Measurements from ENCODE around the gene RASA3. TPM values are rescaled to one million over a fixed set of nuclear protein-coding genes. Genes with fewer than 3 reads are reported as not detected.

The RASA3 gene
- total RNA-seq, 1 experiment from 2014 or later: 0.26 TPM

GRCh38 chr13:114041493-114041892 lies 90.9 kb downstream of the RASA3 start:
- Mint-ChIP-seq H3K27ac (ENCODE audit: unreplicated experiment) (no peak overlapping the region), H3K4me3 (ENCODE audit: low read depth, unreplicated experiment) (no peak overlapping the region), H3K36me3 (ENCODE audit: insufficient read depth, unreplicated experiment) (peaks cover 5% of the 10 kb centered on the region), H3K4me1 (ENCODE audit: low read depth, unreplicated experiment) (no peaks in the 10 kb centered on the region), H3K9me3 (ENCODE audit: low read depth, unreplicated experiment) (no peaks in the 10 kb centered on the region), H3K27me3 (ENCODE audit: unreplicated experiment) (no peaks in the 10 kb centered on the region)
- TF ChIP-seq, protein P1, sequence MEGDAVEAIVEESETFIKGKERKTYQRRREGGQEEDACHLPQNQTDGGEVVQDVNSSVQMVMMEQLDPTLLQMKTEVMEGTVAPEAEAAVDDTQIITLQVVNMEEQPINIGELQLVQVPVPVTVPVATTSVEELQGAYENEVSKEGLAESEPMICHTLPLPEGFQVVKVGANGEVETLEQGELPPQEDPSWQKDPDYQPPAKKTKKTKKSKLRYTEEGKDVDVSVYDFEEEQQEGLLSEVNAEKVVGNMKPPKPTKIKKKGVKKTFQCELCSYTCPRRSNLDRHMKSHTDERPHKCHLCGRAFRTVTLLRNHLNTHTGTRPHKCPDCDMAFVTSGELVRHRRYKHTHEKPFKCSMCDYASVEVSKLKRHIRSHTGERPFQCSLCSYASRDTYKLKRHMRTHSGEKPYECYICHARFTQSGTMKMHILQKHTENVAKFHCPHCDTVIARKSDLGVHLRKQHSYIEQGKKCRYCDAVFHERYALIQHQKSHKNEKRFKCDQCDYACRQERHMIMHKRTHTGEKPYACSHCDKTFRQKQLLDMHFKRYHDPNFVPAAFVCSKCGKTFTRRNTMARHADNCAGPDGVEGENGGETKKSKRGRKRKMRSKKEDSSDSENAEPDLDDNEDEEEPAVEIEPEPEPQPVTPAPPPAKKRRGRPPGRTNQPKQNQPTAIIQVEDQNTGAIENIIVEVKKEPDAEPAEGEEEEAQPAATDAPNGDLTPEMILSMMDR (IDR thresholded peaks at IDR 0.05; ENCODE audit: unreplicated experiment): no peak
- no TSS peak for BruUV-seq (replicated peaks)
- CTCF ChIA-PET: no interaction called here
- no peak for DNase-seq
- intact Hi-C loops (cut with micrococcal nuclease; ENCODE audit: unreplicated experiment): no loop called here

DNA sequence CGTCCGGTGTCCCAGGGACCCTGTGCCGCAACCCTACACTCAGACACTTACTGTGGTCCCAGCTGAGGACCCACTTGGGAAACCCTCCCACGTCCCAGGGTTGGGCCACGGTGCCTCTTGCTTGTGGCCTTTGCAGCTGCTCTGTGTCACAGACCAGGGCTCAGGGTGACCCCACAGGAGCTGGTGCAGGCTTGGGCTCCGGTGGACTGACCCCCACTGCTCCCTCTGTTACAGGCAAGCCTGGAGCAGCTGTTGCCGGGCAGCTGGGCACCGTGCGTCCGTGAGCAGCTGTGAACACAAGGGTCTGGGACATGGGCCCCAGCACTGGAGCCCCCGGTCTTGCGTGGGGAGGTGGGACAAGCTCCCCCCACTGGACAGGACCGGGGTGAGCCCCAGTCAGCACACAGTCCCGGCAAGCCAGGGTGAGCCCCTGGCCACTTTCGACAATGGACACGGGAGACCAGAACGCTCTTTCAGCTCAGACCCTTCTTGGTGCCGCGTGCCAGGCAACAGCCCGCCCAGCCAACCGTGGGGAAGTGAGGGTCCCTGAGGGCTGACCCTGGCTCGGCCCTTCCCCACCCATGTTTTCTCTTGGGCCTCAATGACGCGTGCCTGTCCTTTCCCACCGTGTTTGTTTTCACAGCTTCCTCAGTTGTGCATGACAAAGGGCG lies 92.8 kb downstream of the RASA3 start:
- BruUV-seq (replicated peaks): no TSS peak
- intact Hi-C loops (cut with micrococcal nuclease; ENCODE audit: unreplicated experiment): no loop called here
- TF ChIP-seq, protein P1 (IDR thresholded peaks at IDR 0.05; ENCODE audit: unreplicated experiment): no peak
- no peaks in the 10 kb centered on the region for H3K4me1 Mint-ChIP-seq (ENCODE audit: low read depth, unreplicated experiment)
- CTCF ChIA-PET: no interaction called here
- H3K27me3 Mint-ChIP-seq (ENCODE audit: unreplicated experiment): no peaks in the 10 kb centered on the region
- H3K36me3 Mint-ChIP-seq (ENCODE audit: insufficient read depth, unreplicated experiment): no peaks in the 10 kb centered on the region
- no peak overlapping the region for H3K4me3 Mint-ChIP-seq (ENCODE audit: low read depth, unreplicated experiment)
- H3K27ac Mint-ChIP-seq (ENCODE audit: unreplicated experiment): no peak overlapping the region
- no peak for DNase-seq
- no peaks in the 10 kb centered on the region for H3K9me3 Mint-ChIP-seq (ENCODE audit: low read depth, unreplicated experiment)

- no peak for DNase-seq
- Mint-ChIP-seq H3K27ac (ENCODE audit: unreplicated experiment) (no peak overlapping the region), H3K4me1 (ENCODE audit: low read depth, unreplicated experiment) (no peaks in the 10 kb centered on the region), H3K4me3 (ENCODE audit: low read depth, unreplicated experiment) (no peak overlapping the region), H3K27me3 (ENCODE audit: unreplicated experiment) (no peaks in the 10 kb centered on the region), H3K9me3 (ENCODE audit: low read depth, unreplicated experiment) (no peaks in the 10 kb centered on the region), H3K36me3 (ENCODE audit: insufficient read depth, unreplicated experiment) (no peaks in the 10 kb centered on the region)
- CTCF ChIA-PET: no interaction called here
- intact Hi-C loops (cut with micrococcal nuclease; ENCODE audit: unreplicated experiment): no loop called here
- TF ChIP-seq, protein P1 (IDR thresholded peaks at IDR 0.05; ENCODE audit: unreplicated experiment): no peak
- no TSS peak for BruUV-seq (replicated peaks)
Measured at GRCh38 chr13:114038900-114039299, 93.5 kb downstream of the RASA3 start.

- no peak overlapping the region for H3K27ac Mint-ChIP-seq (ENCODE audit: unreplicated experiment)
- DNase-seq: no peak
- no peaks in the 10 kb centered on the region for H3K9me3 Mint-ChIP-seq (ENCODE audit: low read depth, unreplicated experiment)
- intact Hi-C loops (cut with micrococcal nuclease; ENCODE audit: unreplicated experiment): no loop called here
- CTCF ChIA-PET: no interaction called here
- no TSS peak for BruUV-seq (replicated peaks)
- no peaks in the 10 kb centered on the region for H3K27me3 Mint-ChIP-seq (ENCODE audit: unreplicated experiment)
- TF ChIP-seq, protein P1 (IDR thresholded peaks at IDR 0.05; ENCODE audit: unreplicated experiment): no peak
- H3K4me3 Mint-ChIP-seq (ENCODE audit: low read depth, unreplicated experiment): no peak overlapping the region
- H3K36me3 Mint-ChIP-seq (ENCODE audit: insufficient read depth, unreplicated experiment): no peaks in the 10 kb centered on the region
- no peaks in the 10 kb centered on the region for H3K4me1 Mint-ChIP-seq (ENCODE audit: low read depth, unreplicated experiment)
Measured at GRCh38 chr13:114038211-114038613, 94.2 kb downstream of the RASA3 start.
